Measurements from ENCODE around the gene MIEF1. TPM values are rescaled to one million over a fixed set of nuclear protein-coding genes. Genes with fewer than 3 reads are reported as not detected.

MIEF1 gene
- total RNA-seq, 1 donor from 2014 or later = 27.7 TPM

DNA sequence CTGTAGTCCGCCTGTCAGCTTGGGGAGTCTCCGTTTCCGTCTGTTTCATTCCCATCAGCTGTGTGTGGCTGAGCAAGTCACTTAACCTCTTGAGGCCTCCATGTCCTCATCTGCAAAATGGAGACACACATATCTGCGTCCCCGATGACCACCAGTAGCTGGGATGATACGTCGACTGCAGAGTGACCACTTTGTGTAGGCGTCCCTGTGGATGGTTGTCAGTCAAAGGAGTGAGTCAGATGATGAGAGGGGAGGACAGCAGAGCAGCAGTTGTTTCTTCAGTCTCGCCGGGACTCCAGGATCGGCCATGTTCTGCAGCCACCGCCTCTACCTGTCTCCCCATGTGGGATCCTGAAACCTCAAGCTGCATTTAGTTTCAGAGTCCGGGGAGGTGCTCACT, 25.4 kb upstream of the MIEF1 start:
- no peak for DNase-seq
- no peaks in the 10 kb centered on the region for H3K27me3 ChIP-seq (ENCODE audit: low read depth)
- intact Hi-C loops (cut with DNase I) = no loop called here

DNA sequence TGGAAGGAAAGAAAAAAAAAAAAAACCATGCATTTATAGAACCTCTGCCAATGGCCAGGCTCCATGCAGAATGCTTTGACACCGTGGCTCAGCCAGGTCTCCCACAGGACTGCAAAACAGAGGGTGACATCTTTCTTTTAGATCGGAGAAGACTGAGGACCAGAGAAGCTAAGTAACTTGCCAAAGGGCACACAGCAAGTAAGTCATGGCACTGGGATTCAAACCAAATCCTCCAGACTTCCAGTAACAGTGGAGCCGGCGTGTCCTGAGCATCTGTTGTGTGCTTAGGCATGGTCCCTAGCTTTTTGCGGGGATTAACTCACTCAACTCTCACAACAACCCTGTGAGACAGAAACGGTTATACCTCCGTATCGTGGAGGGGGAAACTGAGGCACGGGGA, 24.5 kb upstream of the MIEF1 start:
- Histone ChIP-seq H3K4me3 (no peak overlapping the region), H3K27me3 (ENCODE audit: low read depth) (no peaks in the 10 kb centered on the region), H3K9me3 (no peaks in the 10 kb centered on the region), H3K4me1 (peaks cover 10% of the 10 kb centered on the region), H3K27ac (no peak overlapping the region), H3K36me3 (no peaks in the 10 kb centered on the region)
- TF ChIP-seq, protein P1, sequence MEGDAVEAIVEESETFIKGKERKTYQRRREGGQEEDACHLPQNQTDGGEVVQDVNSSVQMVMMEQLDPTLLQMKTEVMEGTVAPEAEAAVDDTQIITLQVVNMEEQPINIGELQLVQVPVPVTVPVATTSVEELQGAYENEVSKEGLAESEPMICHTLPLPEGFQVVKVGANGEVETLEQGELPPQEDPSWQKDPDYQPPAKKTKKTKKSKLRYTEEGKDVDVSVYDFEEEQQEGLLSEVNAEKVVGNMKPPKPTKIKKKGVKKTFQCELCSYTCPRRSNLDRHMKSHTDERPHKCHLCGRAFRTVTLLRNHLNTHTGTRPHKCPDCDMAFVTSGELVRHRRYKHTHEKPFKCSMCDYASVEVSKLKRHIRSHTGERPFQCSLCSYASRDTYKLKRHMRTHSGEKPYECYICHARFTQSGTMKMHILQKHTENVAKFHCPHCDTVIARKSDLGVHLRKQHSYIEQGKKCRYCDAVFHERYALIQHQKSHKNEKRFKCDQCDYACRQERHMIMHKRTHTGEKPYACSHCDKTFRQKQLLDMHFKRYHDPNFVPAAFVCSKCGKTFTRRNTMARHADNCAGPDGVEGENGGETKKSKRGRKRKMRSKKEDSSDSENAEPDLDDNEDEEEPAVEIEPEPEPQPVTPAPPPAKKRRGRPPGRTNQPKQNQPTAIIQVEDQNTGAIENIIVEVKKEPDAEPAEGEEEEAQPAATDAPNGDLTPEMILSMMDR (IDR thresholded peaks at IDR 0.05) = no peak
- intact Hi-C loops (cut with DNase I) = no loop called here
- DNase-seq = no peak
- ATAC-seq = no peak

More for the DNA sequence above, 25.4 kb upstream of the MIEF1 start:
- TF ChIP-seq, protein P1 (IDR thresholded peaks at IDR 0.05) = no peak
- Histone ChIP-seq H3K27ac (no peak overlapping the region), H3K9me3 (no peaks in the 10 kb centered on the region), H3K36me3 (no peaks in the 10 kb centered on the region), H3K4me3 (no peak overlapping the region), H3K4me1 (peaks cover 19% of the 10 kb centered on the region)
- no peak for ATAC-seq

DNA sequence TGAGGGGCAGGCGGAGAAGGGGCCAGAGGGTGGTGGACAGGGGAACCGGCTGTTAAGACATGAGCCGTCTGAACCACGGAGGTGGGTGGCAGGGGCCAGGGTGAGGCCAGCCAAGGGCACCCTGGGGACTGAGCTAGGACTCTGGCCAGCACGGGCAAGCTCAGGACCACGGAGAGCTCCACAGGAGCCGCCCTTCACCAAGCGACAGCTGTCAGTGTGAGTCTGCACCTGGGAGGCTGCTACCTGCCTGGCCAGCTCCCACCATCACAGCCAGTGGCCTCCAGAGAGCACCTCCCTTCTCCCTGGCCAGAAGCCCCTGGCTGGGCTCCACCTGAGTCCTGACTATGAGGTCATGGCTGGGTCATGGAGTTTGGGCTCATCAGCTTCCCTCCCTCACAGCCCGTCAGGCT, 23.6 kb upstream of the MIEF1 start:
- H3K27me3 ChIP-seq (ENCODE audit: low read depth) = no peaks in the 10 kb centered on the region
- ATAC-seq (peak; percentile 33 to 58), DNase-seq (no peak)
- no peaks in the 10 kb centered on the region for H3K36me3 ChIP-seq
- intact Hi-C loops (cut with DNase I) = no loop called here
- H3K9me3 ChIP-seq = no peaks in the 10 kb centered on the region
- TF ChIP-seq, protein P1 (IDR thresholded peaks at IDR 0.05) = no peak
- peaks cover under 1% of the 10 kb centered on the region for H3K4me1 ChIP-seq
- no peak overlapping the region for H3K4me3 ChIP-seq
- H3K27ac ChIP-seq = no peak overlapping the region

DNA sequence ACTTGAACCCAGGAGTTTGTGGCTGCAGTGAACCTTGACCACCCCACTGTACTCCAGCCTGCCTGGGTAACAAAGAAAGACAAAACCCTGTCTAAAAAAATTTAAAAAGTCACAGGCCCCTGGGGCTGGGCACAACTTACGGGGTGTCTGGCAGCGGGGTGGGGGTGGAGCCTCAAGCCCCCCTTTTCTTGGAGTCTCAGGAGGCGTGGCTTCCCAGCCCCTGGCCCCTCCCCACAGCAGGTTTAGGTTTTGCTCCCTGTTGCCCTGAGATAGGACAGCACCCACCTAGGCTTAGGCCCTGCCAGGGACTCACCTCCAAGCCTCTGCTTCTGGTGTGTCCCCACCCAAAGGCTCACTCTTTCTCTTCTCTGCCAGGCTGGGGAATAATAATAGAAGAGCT, 22.8 kb upstream of the MIEF1 start:
- Histone ChIP-seq H3K4me3 (no peak overlapping the region), H3K4me1 (no peaks in the 10 kb centered on the region), H3K27me3 (ENCODE audit: low read depth) (no peaks in the 10 kb centered on the region), H3K36me3 (no peaks in the 10 kb centered on the region), H3K27ac (no peak overlapping the region), H3K9me3 (no peaks in the 10 kb centered on the region)
- ATAC-seq (no peak), DNase-seq (no peak)
- intact Hi-C loops (cut with DNase I) = no loop called here
- TF ChIP-seq, protein P1 (IDR thresholded peaks at IDR 0.05) = no peak

DNA sequence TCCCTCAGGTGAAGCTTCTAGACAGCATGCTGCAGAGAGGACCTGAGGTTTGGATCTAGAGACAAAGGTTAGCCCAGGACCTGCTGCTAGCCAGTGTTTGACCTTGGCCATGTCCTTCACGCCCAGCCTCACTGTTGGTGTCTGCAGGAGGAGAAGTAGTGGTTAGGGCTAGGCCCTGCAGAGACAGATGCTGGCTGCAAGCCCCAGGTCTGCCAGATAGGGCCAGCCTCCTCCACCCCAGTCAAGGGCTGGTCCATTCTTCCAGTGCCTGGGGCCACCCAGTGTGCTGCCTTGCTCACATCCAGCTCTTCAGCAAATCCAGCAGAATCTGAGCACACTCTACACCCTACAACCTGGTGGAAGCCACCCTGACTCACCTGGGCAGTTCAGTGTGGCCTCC, 21.5 kb upstream of the MIEF1 start:
- Histone ChIP-seq H3K9me3 (no peaks in the 10 kb centered on the region), H3K27me3 (ENCODE audit: low read depth) (no peaks in the 10 kb centered on the region), H3K27ac (no peak overlapping the region), H3K36me3 (no peaks in the 10 kb centered on the region), H3K4me3 (no peak overlapping the region), H3K4me1 (no peaks in the 10 kb centered on the region)
- intact Hi-C loops (cut with DNase I) = no loop called here
- no peak for DNase-seq
- no peak for ATAC-seq
- TF ChIP-seq, protein P1 (IDR thresholded peaks at IDR 0.05) = no peak

DNA sequence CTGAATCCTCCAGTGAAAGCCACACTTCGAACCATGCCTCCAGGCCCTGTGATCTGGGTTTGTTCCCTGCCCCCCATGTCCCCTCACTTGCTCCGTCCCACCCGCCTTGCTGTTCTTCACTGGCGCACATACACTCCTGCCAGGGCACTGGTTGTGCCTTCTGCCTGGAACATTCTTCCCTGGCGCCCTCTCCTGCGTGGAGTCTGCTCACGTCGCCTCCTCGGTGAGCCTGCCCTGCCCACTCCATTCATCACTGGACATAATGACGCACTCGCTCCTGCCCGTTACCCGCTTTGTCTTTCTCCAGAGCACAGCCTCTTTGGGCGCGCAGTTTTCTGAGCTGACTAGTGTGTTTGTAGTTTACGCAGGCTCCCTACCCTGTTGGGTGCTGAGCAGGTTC, 21.0 kb upstream of the MIEF1 start:
- no peaks in the 10 kb centered on the region for H3K9me3 ChIP-seq
- H3K27me3 ChIP-seq (ENCODE audit: low read depth) = no peaks in the 10 kb centered on the region
- TF ChIP-seq, protein P1 (IDR thresholded peaks at IDR 0.05) = no peak
- no peaks in the 10 kb centered on the region for H3K36me3 ChIP-seq
- no peak for ATAC-seq
- H3K4me1 ChIP-seq = no peaks in the 10 kb centered on the region
- H3K27ac ChIP-seq = no peak overlapping the region
- DNase-seq = no peak
- intact Hi-C loops (cut with DNase I) = no loop called here
- H3K4me3 ChIP-seq = no peak overlapping the region

All from lower lobe of right lung (tissue), 2 donors.